ENCODE measurements around the gene POLD1.

DNA sequence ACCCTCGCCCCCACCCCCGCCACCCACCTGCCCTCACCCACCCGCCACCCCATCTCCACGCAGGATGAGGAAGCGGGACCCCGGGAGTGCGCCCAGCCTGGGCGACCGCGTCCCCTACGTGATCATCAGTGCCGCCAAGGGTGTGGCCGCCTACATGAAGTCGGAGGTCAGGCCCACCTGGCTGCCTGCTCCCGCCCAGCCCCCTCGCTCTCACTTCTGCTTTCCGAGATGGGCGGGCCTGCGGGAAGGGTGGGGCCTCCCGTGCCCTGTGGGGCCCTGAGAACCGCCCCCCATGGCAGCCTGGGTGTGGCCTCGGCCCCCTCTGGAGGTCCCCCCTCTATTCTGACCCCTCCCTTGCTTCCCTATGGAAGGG lies 31.5 kb downstream of the POLD1 start:
- TF ChIP-seq FOXK2 (IDR thresholded peaks at IDR 0.05) (no peak), RAD21 (CRISPR knock-in tag; IDR thresholded peaks at IDR 0.05) (no peak), ZNF672 (CRISPR knock-in tag; IDR thresholded peaks at IDR 0.05) (no peak), POLR2AphosphoS5 (IDR thresholded peaks at IDR 0.05; ENCODE audit: low read depth, low read length) (no peak), HOXA9 (CRISPR knock-in tag; IDR thresholded peaks at IDR 0.05; ENCODE audit: borderline replicate concordance) (no peak), EZH2 (conservative IDR thresholded peaks at IDR 0.05; ENCODE audit: low read depth, low read length) (no peak), EED (CRISPR knock-in tag; IDR thresholded peaks at IDR 0.05) (no peak), CTCF (CRISPR knock-in tag; IDR thresholded peaks at IDR 0.05) (no peak), MTA3 (CRISPR knock-in tag; IDR thresholded peaks at IDR 0.05) (no peak), HMGXB3 (CRISPR knock-in tag; IDR thresholded peaks at IDR 0.05; ENCODE audit: borderline replicate concordance) (no peak)
- TF ChIP-seq, protein P1, sequence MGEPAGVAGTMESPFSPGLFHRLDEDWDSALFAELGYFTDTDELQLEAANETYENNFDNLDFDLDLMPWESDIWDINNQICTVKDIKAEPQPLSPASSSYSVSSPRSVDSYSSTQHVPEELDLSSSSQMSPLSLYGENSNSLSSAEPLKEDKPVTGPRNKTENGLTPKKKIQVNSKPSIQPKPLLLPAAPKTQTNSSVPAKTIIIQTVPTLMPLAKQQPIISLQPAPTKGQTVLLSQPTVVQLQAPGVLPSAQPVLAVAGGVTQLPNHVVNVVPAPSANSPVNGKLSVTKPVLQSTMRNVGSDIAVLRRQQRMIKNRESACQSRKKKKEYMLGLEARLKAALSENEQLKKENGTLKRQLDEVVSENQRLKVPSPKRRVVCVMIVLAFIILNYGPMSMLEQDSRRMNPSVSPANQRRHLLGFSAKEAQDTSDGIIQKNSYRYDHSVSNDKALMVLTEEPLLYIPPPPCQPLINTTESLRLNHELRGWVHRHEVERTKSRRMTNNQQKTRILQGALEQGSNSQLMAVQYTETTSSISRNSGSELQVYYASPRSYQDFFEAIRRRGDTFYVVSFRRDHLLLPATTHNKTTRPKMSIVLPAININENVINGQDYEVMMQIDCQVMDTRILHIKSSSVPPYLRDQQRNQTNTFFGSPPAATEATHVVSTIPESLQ (CRISPR knock-in tag; conservative IDR thresholded peaks at IDR 0.05), result no peak

Data from HepG2 (cell line).